ENCODE measurements around the gene ATP2B3. TPM values are rescaled to one million over a fixed set of nuclear protein-coding genes. Genes with fewer than 3 reads are reported as not detected.

ATP2B3 gene
- total and polyA plus RNA-seq, 9 of the 15 experiments (the other 6 are each of a cell fraction or from before 2014, with no cell fraction given), result 0.04 TPM; not detected in 8

DNA sequence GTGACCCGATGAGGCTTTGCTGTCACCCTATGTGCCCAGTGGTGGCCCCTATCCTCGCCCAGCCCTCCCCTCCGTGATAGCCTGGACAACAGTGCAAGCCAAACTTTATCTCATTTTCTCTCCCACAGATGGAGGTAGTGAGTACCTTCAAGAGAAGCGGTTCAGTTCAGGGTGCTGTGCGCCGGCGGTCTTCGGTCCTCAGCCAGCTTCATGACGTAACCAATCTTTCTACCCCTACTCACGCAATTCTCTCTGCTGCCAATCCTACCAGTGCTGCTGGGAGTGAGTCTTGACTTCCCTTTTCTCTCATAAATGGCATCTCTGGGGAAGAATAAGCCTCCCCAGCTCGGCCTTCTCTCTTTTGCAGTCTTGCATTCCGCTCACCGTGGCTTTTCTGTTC is 52.0 kb downstream of the ATP2B3 start (continued):
- TF ChIP-seq REST (IDR thresholded peaks at IDR 0.05; ENCODE audit: borderline replicate concordance) (no peak), REST (CRISPR knock-in tag; IDR thresholded peaks at IDR 0.05; ENCODE audit: low read depth) (no peak), NFYB (IDR thresholded peaks at IDR 0.05; ENCODE audit: extremely low read depth, insufficient read length) (no peak), FOXJ3 (CRISPR knock-in tag; IDR thresholded peaks at IDR 0.05) (no peak), ZNF668 (CRISPR knock-in tag; IDR thresholded peaks at IDR 0.05) (no peak), ZNF766 (CRISPR knock-in tag; conservative IDR thresholded peaks at IDR 0.05) (no peak)

All from K562 (cell line).